SIG-M5 (cell line): Measurements from ENCODE around the gene SLC5A11.

Experiments used
- DNase-seq: peaks from one replicate; lab custom pipeline; 2025; lab: John Stamatoyannopoulos, UW

SLC5A11 gene

GRCh38 chr16:24918641-24919040 lies 72.9 kb downstream of the SLC5A11 start:
- no peak for DNase-seq

DNA sequence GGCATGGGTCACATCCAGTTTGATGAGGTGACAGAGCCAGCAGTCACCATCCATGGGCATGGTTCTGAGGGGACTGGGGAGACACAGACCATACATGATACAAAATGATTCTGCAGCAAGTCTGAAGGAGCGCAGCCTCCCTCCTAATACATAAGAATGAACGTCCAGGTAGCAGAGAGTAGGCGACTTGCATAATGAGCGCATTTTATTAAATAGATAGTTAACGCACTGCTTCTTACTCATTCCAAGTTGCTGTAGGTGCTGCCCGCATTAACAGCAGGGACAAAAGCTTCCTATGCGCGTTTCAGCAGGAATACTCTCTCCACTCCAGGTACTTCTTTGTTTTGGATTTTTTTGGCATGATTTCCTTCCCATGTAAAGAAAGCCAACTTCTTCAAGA lies 73.8 kb downstream of the SLC5A11 start:
- DNase-seq = no peak

GRCh38 chr16:24920568-24920967 lies 74.8 kb downstream of the SLC5A11 start:
- DNase-seq = no peak

- no peak for DNase-seq
These were observed 75.5 kb downstream of the SLC5A11 start for GRCh38 chr16:24921229-24921628.

DNA sequence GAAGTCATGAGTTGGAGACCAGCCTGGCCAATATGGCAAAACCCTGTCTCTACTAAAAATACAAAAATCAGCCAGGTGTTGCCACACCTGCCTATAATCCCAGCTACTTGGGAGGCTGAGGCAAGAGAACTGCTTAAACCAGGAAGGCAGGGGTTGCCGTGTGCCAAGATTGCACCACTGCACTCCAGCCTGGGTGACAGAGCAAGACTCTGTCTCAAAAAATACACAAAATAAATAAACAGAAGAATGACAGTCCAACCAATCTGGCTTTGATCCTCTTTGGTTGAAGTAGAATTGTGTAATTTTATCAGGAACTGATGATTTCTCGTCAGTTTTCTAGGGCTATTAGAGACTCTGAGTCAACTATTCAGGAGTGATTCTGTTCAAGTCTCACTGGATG lies 79.4 kb downstream of the SLC5A11 start:
- no peak for DNase-seq

DNA sequence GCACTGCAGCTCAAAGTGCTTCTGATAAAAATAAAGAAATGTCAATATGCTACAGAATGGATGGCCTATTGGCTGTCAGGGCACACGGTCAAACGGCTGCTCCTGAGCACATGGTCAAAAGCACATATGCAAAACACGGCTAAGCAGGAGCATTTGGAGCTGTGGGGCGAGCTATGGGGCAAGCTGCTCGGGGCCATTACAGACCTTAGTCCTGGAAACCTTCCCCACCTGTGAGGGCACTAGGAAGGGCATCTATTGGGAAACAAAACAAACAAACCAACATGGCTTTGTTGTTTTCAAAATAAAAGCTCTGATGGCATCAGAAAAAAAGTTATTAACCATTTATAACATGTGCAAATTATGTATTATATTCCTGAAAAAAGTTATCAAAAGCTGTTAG lies 83.6 kb downstream of the SLC5A11 start:
- DNase-seq = no peak

DNA sequence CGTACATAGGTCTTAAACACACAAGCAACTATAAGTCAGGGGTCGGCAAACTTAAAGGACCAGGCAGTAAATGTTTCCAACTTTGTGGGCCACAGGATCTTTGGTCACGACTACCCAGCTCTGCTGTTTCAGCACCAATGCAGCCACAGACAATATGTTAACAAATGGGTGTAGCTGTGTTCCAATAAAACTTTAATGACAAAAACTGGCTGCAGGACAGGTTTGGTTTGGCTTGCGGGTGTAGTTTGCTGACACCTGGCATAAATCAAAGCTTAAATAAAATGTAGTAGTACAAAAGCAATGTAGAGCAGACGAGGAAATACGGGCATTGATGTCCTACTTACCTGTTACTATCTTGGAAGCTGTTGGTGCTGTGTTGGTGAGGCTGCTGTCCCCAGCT lies 84.7 kb downstream of the SLC5A11 start:
- DNase-seq = no peak

DNA sequence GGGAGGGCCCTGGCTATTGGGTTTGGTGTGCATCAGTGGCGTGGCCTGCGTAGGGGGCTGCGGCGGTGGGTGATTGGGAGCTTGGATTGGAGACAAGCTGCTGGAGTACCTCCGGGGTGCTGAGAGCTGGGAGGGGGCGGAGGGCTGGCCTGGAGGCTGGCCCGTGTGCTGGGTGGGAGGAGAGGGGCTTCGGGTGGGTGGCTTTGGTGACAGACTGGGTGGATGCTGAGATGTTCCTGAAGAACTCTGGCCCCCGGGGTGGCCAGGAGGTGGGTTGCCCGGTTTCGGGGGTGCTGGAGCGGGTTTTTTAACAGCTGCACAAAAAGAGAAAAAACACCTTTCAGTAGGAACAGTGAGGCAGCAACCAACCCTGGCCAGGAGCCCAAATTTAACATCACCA lies 85.3 kb downstream of the SLC5A11 start:
- no peak for DNase-seq

- no peak for DNase-seq
These were observed 89.6 kb downstream of the SLC5A11 start for GRCh38 chr16:24935336-24935735.

DNA sequence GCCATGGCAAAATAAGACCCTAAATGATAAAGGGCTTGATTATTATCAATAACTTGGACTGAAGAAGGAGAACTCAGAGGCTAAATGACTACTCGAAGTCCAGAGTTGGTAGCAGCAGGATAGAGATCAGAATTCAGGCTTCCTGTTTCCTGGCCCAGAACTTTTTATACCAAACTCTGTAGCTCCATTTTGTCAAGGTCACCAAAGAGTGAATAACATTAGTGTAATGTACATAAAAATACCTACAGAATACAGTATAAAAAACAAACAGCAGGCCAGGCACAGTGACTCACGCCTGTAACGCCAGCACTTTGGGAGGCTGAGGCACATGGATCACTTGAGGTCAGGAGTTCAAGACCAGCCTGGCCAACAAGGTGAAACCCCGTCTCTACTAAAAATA lies 90.4 kb downstream of the SLC5A11 start:
- no peak for DNase-seq

GRCh38 chr16:24939224-24939623 lies 93.5 kb downstream of the SLC5A11 start:
- DNase-seq = no peak

DNA sequence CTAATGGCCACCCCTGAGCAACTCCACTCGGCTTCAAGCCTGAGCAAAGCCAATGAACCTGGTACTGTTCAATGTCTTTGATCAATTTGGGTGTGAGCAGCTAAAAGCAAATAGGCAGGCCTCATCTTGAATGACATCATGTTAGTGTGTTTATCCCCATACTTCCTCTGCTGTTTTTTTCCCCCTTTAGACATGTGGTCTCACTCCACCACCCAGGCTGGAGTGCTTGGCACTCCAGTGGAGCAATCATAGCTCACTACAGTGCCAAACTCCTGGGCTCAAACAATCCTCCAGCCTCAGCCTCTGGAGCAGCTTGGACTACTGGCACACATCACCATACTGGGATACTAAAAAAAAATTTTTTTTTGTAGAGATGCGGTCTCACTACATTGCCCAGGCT lies 94.0 kb downstream of the SLC5A11 start:
- DNase-seq = no peak

GRCh38 chr16:24943471-24943870 lies 97.7 kb downstream of the SLC5A11 start:
- no peak for DNase-seq

GRCh38 chr16:24944206-24944605 lies 98.4 kb downstream of the SLC5A11 start:
- no peak for DNase-seq

GRCh38 chr16:24946155-24946554 lies 100.4 kb downstream of the SLC5A11 start:
- DNase-seq = no peak

GRCh38 chr16:24950275-24950674 lies 104.5 kb downstream of the SLC5A11 start:
- DNase-seq = no peak

GRCh38 chr16:24953306-24953705 lies 107.5 kb downstream of the SLC5A11 start:
- no peak for DNase-seq

- DNase-seq = no peak
These were observed 108.0 kb downstream of the SLC5A11 start for GRCh38 chr16:24953721-24954120.

- no peak for DNase-seq
These were observed 108.4 kb downstream of the SLC5A11 start for GRCh38 chr16:24954137-24954536.

- DNase-seq = no peak
These were observed 110.4 kb downstream of the SLC5A11 start for GRCh38 chr16:24955975-24956731.

DNA sequence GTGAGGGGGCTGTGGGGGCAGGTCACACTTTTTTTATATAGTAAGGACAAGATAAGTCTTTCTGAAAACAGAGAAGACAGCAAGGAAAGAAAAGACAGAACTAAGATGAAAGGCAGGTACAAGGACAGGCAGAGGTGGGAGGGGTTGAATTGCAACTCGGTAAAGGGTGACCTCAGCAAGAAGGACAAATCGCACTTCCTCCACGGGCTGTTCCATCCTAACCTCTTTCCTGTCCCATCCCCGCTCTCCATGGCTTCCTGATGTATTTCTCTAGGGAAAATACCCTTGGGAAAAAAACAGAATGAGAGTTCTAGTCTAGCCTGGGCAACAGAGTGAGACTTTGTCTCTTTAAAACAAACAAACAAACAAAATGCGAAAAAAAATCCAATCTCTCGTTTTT lies 112.1 kb downstream of the SLC5A11 start:
- no peak for DNase-seq
